T-helper 2 cell treated with Interferon-gamma antibody and Interleukin-4, amounts not matched to agents 5 μg/mL and 100 μg/mL, for 36 hours (primary cell): Measurements from ENCODE around the gene LGR4.

ENCODE experiments used
- DNase-seq: peaks from one replicate; pipeline ENCODE4 v3.0.0; 2021; ENCODE audit warnings: low spot score
- H3K27ac Mint-ChIP-seq: one replicate; pipeline ENCODE4 v1.8.0; 2021; ENCODE audit warnings: mild to moderate bottlenecking, mixed read lengths
- H3K27me3 Mint-ChIP-seq: one replicate; pipeline ENCODE4 v1.8.0; 2021; ENCODE audit warnings: low read depth, mixed read lengths
- H3K36me3 Mint-ChIP-seq: one replicate; pipeline ENCODE4 v1.8.0; 2021; ENCODE audit warnings: low read depth, mixed read lengths
- H3K4me1 Mint-ChIP-seq: one replicate; pipeline ENCODE4 v1.8.0; 2021; ENCODE audit warnings: low read depth, mixed read lengths
- H3K4me3 Mint-ChIP-seq: one replicate; pipeline ENCODE4 v1.8.0; 2022; ENCODE audit warnings: mild to moderate bottlenecking, moderate library complexity, mixed read lengths
- H3K9me3 Mint-ChIP-seq: one replicate; pipeline ENCODE4 v1.8.0; 2021; ENCODE audit warnings: mixed read lengths

LGR4 gene

DNA sequence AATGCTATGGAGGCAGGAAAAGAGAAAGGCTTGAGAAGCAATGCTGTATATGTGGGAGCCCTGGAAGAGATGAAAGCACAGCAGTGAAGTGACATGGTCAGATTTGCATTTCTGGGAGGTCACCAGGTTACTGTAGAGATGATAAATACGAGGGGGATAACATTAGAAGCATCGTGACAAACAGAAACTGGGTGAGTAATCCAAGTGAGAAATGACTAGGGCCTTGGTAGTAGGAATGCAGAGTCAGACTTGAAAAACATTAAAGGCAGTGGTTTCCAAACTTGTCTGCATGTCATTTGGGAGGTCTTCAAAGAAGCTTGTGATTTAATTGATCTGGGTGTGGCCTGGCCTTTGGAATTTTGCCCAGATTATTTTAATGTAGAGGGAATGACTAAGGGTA, 153.5 kb downstream of the LGR4 start:
- peaks cover 3% of the 10 kb centered on the region for H3K4me1 Mint-ChIP-seq
- no peaks in the 10 kb centered on the region for H3K36me3 Mint-ChIP-seq
- H3K4me3 Mint-ChIP-seq = no peak overlapping the region
- no peak overlapping the region for H3K27ac Mint-ChIP-seq
- peak; percentile 17 for DNase-seq
- H3K9me3 Mint-ChIP-seq = no peaks in the 10 kb centered on the region
- H3K27me3 Mint-ChIP-seq = peaks cover 2% of the 10 kb centered on the region

GRCh38 chr11:27317751-27318150, 154.8 kb downstream of the LGR4 start:
- Mint-ChIP-seq H3K9me3 (no peaks in the 10 kb centered on the region), H3K36me3 (no peaks in the 10 kb centered on the region), H3K4me1 (peaks cover 1% of the 10 kb centered on the region), H3K27ac (no peak overlapping the region), H3K4me3 (no peak overlapping the region), H3K27me3 (peaks cover 6% of the 10 kb centered on the region)
- DNase-seq = no peak
